Cardiac muscle cell (in vitro differentiated cells and primary cell): ENCODE measurements around the gene CIDEC. TPM values are rescaled to one million over a fixed set of nuclear protein-coding genes. Genes with fewer than 3 reads are reported as not detected.

Experiments used
- DNase-seq, 2 donors: peaks; one replicate each; pipeline versions ENCODE4 v3.0.0 to v3.0.0-alpha.2; 2010 to 2017; ENCODE audit warnings: low read depth in 1 of 2, low spot score in 1 of 2
- H3K27ac ChIP-seq: fragments of 200-600 bp; sonication (generic); 2 replicates; pipeline ENCODE4 v1.5.1; 2016
- H3K27me3 ChIP-seq: fragments of 200-600 bp; sonication (generic); 2 replicates; pipeline ENCODE4 v1.6.0; 2016; ENCODE audit warnings: control low read depth
- H3K36me3 ChIP-seq: fragments of 200-600 bp; sonication (generic); 2 replicates; pipeline ENCODE4 v1.5.1; 2016; ENCODE audit warnings: control low read depth
- H3K4me1 ChIP-seq: fragments of 200-600 bp; sonication (generic); 2 replicates; pipeline ENCODE4 v1.8.1; 2017; ENCODE audit warnings: low read depth, mild to moderate bottlenecking, mixed run types
- H3K4me3 ChIP-seq: fragments of 200-600 bp; sonication (generic); 2 replicates; pipeline ENCODE4 v1.5.1; 2016; ENCODE audit warnings: mild to moderate bottlenecking
- H3K9me3 ChIP-seq: fragments of 200-600 bp; sonication (generic); 2 replicates; pipeline ENCODE4 v1.5.1; 2017; ENCODE audit warnings: low read depth, mild to moderate bottlenecking, control low read depth
- CTCF ChIP-seq: IDR thresholded peaks from 2 replicates; pipeline ENCODE4 v1.5.1; 2012; ENCODE audit warnings: low read depth, mild to moderate bottlenecking, low read length
- polyA plus RNA-seq: library from polyadenylated mRNA; unstranded; fragments of >200 nt; fragmentation: Nextera tagmentation; extraction: Ambion mirVana; gene quantifications from 2 replicates; pipeline ENCODE4 v1.2.1, GENCODE V29; 2016
- total RNA-seq: library from RNA; depleted of rRNA; stranded (reverse); fragments of >200 nt; gene quantifications from 2 replicates; pipeline ENCODE4 v1.2.3, GENCODE V29; 2016

CIDEC gene
- total and polyA plus RNA-seq, 2 experiments from 2014 or later, result 0.37 TPM; not detected in 1

GRCh38 chr3:9912294-9912935 lies 32.4 kb upstream of the CIDEC start:
- Histone ChIP-seq H3K4me3 (no peak overlapping the region), H3K27me3 (no peaks in the 10 kb centered on the region), H3K36me3 (no peaks in the 10 kb centered on the region), H3K9me3 (no peaks in the 10 kb centered on the region), H3K27ac (no peak overlapping the region), H3K4me1 (peaks cover 21% of the 10 kb centered on the region)
- TF ChIP-seq CTCF, result no peak
- peak in 1 of 2 donors; percentile 61 for DNase-seq

- TF ChIP-seq CTCF, result no peak
- H3K27ac ChIP-seq, result no peak overlapping the region
- H3K27me3 ChIP-seq, result no peaks in the 10 kb centered on the region
- H3K4me3 ChIP-seq, result no peak overlapping the region
- no peaks in the 10 kb centered on the region for H3K9me3 ChIP-seq
- no peak for DNase-seq
- no peaks in the 10 kb centered on the region for H3K36me3 ChIP-seq
- H3K4me1 ChIP-seq, result peaks cover 17% of the 10 kb centered on the region
Measured at GRCh38 chr3:9911863-9912262, 31.8 kb upstream of the CIDEC start.

GRCh38 chr3:9909221-9910013 lies 29.4 kb upstream of the CIDEC start:
- Histone ChIP-seq H3K27me3 (no peaks in the 10 kb centered on the region), H3K36me3 (no peaks in the 10 kb centered on the region), H3K27ac (peak overlapping the region; percentile 22), H3K4me1 (peaks cover 6% of the 10 kb centered on the region), H3K9me3 (no peaks in the 10 kb centered on the region), H3K4me3 (no peak overlapping the region)
- DNase-seq, result no peak
- TF ChIP-seq CTCF, result no peak

GRCh38 chr3:9908286-9908685 lies 28.2 kb upstream of the CIDEC start:
- Histone ChIP-seq H3K36me3 (no peaks in the 10 kb centered on the region), H3K4me3 (no peak overlapping the region), H3K27ac (no peak overlapping the region), H3K9me3 (no peaks in the 10 kb centered on the region), H3K27me3 (no peaks in the 10 kb centered on the region), H3K4me1 (peaks cover 6% of the 10 kb centered on the region)
- DNase-seq, result no peak
- no peak for TF ChIP-seq CTCF

- H3K36me3 ChIP-seq, result no peaks in the 10 kb centered on the region
- peaks cover 6% of the 10 kb centered on the region for H3K4me1 ChIP-seq
- no peak overlapping the region for H3K27ac ChIP-seq
- no peak for TF ChIP-seq CTCF
- DNase-seq, result no peak
- no peaks in the 10 kb centered on the region for H3K27me3 ChIP-seq
- H3K9me3 ChIP-seq, result no peaks in the 10 kb centered on the region
- H3K4me3 ChIP-seq, result no peak overlapping the region
Measured at GRCh38 chr3:9906480-9906879, 26.4 kb upstream of the CIDEC start.
